ENCODE results near the gene MRPS35.

DNA sequence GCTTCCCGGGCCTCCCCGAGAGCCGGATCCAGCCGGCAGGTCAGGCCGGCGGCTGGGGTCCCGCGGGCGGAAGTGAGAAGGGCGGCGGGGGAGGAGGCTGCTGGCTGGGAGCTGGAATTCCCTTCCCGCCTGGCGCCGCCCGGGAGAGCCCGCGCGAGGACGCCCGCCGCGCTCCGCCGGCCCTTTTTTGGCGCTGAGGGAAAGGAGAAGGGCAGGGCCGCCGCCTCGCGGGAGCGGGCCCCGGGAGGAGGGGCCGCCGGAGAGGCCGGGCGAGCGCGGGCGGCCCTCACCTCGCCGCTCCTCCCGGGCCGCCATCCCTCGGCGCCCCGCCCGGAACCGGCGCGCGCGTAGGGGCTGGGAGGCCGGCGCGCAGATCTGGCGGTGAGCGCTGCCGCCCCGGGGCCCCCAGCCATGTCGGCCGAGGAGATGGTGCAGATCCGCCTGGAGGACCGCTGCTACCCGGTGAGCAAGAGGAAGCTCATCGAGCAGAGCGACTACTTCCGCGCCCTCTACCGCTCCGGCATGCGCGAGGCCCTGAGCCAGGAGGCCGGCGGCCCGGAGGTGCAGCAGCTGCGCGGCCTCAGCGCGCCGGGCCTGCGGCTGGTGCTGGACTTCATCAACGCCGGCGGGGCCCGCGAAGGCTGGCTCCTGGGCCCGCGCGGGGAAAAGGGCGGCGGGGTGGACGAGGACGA is 69.4 kb downstream of the MRPS35 start, which contains the start of the genes KLHL42 and MANSC4:
- TF ChIP-seq, protein P1, sequence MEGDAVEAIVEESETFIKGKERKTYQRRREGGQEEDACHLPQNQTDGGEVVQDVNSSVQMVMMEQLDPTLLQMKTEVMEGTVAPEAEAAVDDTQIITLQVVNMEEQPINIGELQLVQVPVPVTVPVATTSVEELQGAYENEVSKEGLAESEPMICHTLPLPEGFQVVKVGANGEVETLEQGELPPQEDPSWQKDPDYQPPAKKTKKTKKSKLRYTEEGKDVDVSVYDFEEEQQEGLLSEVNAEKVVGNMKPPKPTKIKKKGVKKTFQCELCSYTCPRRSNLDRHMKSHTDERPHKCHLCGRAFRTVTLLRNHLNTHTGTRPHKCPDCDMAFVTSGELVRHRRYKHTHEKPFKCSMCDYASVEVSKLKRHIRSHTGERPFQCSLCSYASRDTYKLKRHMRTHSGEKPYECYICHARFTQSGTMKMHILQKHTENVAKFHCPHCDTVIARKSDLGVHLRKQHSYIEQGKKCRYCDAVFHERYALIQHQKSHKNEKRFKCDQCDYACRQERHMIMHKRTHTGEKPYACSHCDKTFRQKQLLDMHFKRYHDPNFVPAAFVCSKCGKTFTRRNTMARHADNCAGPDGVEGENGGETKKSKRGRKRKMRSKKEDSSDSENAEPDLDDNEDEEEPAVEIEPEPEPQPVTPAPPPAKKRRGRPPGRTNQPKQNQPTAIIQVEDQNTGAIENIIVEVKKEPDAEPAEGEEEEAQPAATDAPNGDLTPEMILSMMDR (IDR thresholded peaks at IDR 0.05): no peak
- no peak for TF ChIP-seq POLR2A (IDR thresholded peaks at IDR 0.05)
